CD4-positive, alpha-beta T cell (primary cell): ENCODE measurements around the gene ARHGAP15. TPM values are rescaled to one million over a fixed set of nuclear protein-coding genes. Genes with fewer than 3 reads are reported as not detected.

Experiments used
- ATAC-seq: fragments of 200-7000 bp; cut with Tn5 transposase; one replicate; pipeline ENCODE4 v1.10.0; 2022; ENCODE audit warnings: mild to moderate bottlenecking; ENCODE audit not compliant: poor library complexity
- CTCF ChIA-PET: fragments of 350-600 bp; sonication (Branson Sonifier 250); formaldehyde crosslinking; loops from one replicate; lab custom pipeline; 2021; ENCODE audit warnings: antibody characterized with exemption, inconsistent platforms; lab: Charles Lee
- POLR2A ChIA-PET: fragments of 350-600 bp; sonication (Branson Sonifier 250); formaldehyde crosslinking; loops from one replicate; lab custom pipeline; 2021; ENCODE audit warnings: antibody characterized with exemption, inconsistent platforms; lab: Charles Lee
- DNase-seq, 14 experiments: peaks; one replicate each; pipeline ENCODE4 v3.0.0-alpha.2; 2013 to 2020; ENCODE audit warnings: mixed read lengths in 2 of 14
- H3K27ac ChIP-seq, 2 donors: one replicate each; pipeline versions ENCODE4 v1.5.1 to v1.7.0; 2013; ENCODE audit warnings: low read length in 2 of 2, low read depth in 1 of 2, mild to moderate bottlenecking in 1 of 2
- H3K27me3 ChIP-seq, 2 experiments: 1 replicate in 1 of 2; 2 replicates in 1 of 2; pipeline versions ENCODE4 v1.6.1 to v1.7.0; 2013; ENCODE audit warnings: low read length in 2 of 2, control low read depth in 1 of 2, mild to moderate bottlenecking in 1 of 2, moderate library complexity in 1 of 2; ENCODE audit not compliant: insufficient read depth in 2 of 2, control insufficient read depth in 1 of 2
- H3K36me3 ChIP-seq: one replicate; pipeline ENCODE4 v1.6.1; 2013; ENCODE audit warnings: low read length, control low read depth; ENCODE audit not compliant: insufficient read depth
- H3K4me1 ChIP-seq: one replicate; pipeline ENCODE4 v1.6.1; 2013; ENCODE audit warnings: low read length, control low read depth; ENCODE audit not compliant: insufficient read depth
- H3K4me3 ChIP-seq: one replicate; pipeline ENCODE4 v1.5.1; 2013; ENCODE audit warnings: mild to moderate bottlenecking, low read length, moderate library complexity
- H3K9me3 ChIP-seq, 2 experiments: 1 replicate in 1 of 2; 2 replicates in 1 of 2; pipeline versions ENCODE4 v1.6.1 to v1.7.0; 2013; ENCODE audit warnings: low read length in 2 of 2, mild to moderate bottlenecking in 2 of 2, control low read depth in 1 of 2, moderate library complexity in 1 of 2; ENCODE audit not compliant: control insufficient read depth in 1 of 2, insufficient read depth in 1 of 2
- H3K27ac Mint-ChIP-seq: one replicate; pipeline ENCODE4 v1.8.0; 2020; ENCODE audit warnings: mixed read lengths
- H3K27me3 Mint-ChIP-seq: one replicate; pipeline ENCODE4 v1.8.0; 2021; ENCODE audit warnings: mixed read lengths
- H3K36me3 Mint-ChIP-seq: one replicate; pipeline ENCODE4 v1.8.0; 2021; ENCODE audit warnings: low read depth, mixed read lengths
- H3K4me1 Mint-ChIP-seq: one replicate; pipeline ENCODE4 v1.8.0; 2021; ENCODE audit warnings: low read depth, mixed read lengths
- H3K4me3 Mint-ChIP-seq: one replicate; pipeline ENCODE4 v1.8.0; 2020; ENCODE audit warnings: mild to moderate bottlenecking, mixed read lengths
- H3K9me3 Mint-ChIP-seq: one replicate; pipeline ENCODE4 v1.8.0; 2020; ENCODE audit warnings: mixed read lengths
- CTCF ChIP-seq: fragments of 200-600 bp; IDR thresholded peaks from one replicate; pipeline ENCODE4 v1.8.0; 2022; ENCODE audit warnings: antibody characterized with exemption, mild to moderate bottlenecking
- intact Hi-C, 2 experiments: fragments of 100-400 bp; cut with DNase I in 1 of 2; cut with micrococcal nuclease in 1 of 2; formaldehyde crosslinking; loops; one replicate each; pipeline versions ENCODE4 v1.15.1 to v1.9.0; 2023 to 2025; cut with DNase I, micrococcal nuclease
- total RNA-seq, 174 experiments: library from RNA in 2 of 174; stranded (reverse) in 2 of 174; gene quantifications; one replicate each; pipeline ENCODE4 v1.2.3 and lab custom pipeline; 2021 to 2026

ARHGAP15 gene
- total RNA-seq, 2 experiments from 2014 or later = 158 to 165 TPM

DNA sequence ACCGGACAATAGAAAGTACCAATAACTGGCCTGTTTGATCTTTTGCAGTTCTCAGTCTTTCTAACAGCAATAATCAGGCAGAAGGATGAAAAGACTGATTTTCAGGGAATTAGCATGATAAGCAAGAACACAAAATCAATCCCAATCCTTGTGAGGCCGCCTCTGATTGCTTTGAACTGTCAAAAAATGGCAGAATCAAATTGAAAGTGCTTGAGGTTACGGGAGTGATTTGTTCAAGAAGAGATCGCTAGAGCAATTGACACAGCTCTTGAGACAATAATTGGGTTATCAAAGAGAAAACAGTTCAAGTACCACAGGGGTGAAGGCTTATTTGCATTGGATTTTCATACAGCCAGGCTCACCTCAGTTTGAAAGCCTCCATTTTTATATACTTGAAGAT lies 663.4 kb downstream of the ARHGAP15 start:
- Mint-ChIP-seq H3K9me3 (no peaks in the 10 kb centered on the region), H3K4me1 (no peaks in the 10 kb centered on the region), H3K4me3 (no peak overlapping the region), H3K27me3 (no peaks in the 10 kb centered on the region), H3K27ac (no peak overlapping the region), H3K36me3 (no peaks in the 10 kb centered on the region)
- Histone ChIP-seq H3K4me1 (no peaks in the 10 kb centered on the region), H3K27ac (no peak overlapping the region), H3K27me3 (no peaks in the 10 kb centered on the region), H3K4me3 (no peak overlapping the region), H3K36me3 (no peaks in the 10 kb centered on the region), H3K9me3 (no peaks in the 10 kb centered on the region)
- no peak for TF ChIP-seq CTCF
- no peak for ATAC-seq
- CTCF ChIA-PET = no interaction called here
- intact Hi-C loops = no loop called here
- POLR2A ChIA-PET = no interaction called here
- DNase-seq = no peak

GRCh38 chr2:143793381-143793780 lies 664.2 kb downstream of the ARHGAP15 start:
- Mint-ChIP-seq H3K9me3 (no peaks in the 10 kb centered on the region), H3K4me3 (no peak overlapping the region), H3K4me1 (no peaks in the 10 kb centered on the region), H3K36me3 (no peaks in the 10 kb centered on the region), H3K27me3 (no peaks in the 10 kb centered on the region), H3K27ac (no peak overlapping the region)
- Histone ChIP-seq H3K27ac (no peak overlapping the region), H3K9me3 (no peaks in the 10 kb centered on the region), H3K36me3 (no peaks in the 10 kb centered on the region), H3K4me3 (no peak overlapping the region), H3K27me3 (no peaks in the 10 kb centered on the region), H3K4me1 (no peaks in the 10 kb centered on the region)
- ChIA-PET CTCF (no interaction called here), POLR2A (no interaction called here)
- ATAC-seq (no peak), DNase-seq (no peak)
- intact Hi-C loops = no loop called here
- no peak for TF ChIP-seq CTCF

DNA sequence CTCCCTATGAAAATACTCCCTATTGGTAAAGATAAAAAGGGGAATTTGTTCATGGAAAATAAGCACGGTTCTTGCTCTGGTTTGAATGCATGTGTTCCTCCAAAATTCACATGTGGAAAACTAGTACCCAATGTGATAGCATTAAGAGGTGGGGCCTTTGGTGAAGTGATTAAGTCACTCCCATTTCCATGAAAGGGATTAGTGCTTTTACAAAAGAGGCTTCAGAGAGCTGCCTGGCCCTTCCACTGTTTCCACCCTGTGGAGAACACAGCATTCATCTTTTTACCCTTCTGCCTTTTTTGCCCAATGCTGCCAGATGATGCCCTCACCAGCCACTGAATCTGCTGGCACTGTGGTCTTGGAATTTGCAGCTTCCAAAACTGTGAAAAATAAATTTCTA lies 666.8 kb downstream of the ARHGAP15 start:
- H3K36me3 Mint-ChIP-seq = no peaks in the 10 kb centered on the region
- POLR2A ChIA-PET = no interaction called here

More for the DNA sequence above, 666.8 kb downstream of the ARHGAP15 start:
- Mint-ChIP-seq H3K4me1 (no peaks in the 10 kb centered on the region), H3K9me3 (no peaks in the 10 kb centered on the region), H3K4me3 (no peak overlapping the region), H3K27ac (no peak overlapping the region), H3K27me3 (no peaks in the 10 kb centered on the region)
- Histone ChIP-seq H3K27ac (no peak overlapping the region), H3K9me3 (no peaks in the 10 kb centered on the region), H3K27me3 (no peaks in the 10 kb centered on the region), H3K4me1 (no peaks in the 10 kb centered on the region), H3K36me3 (no peaks in the 10 kb centered on the region), H3K4me3 (no peak overlapping the region)
- TF ChIP-seq CTCF = no peak
- CTCF ChIA-PET = interaction anchor here (0.7 kb wide), 1 partner anchor 13 kb away, joined by 3 read pairs; no protein-coding TSS in a partner anchor
- intact Hi-C loops = no loop called here
- ATAC-seq (no peak), DNase-seq (no peak)
